DND-41 (cell line): Measurements from ENCODE around the gene HACL1.

Experiments
- ATAC-seq: fragments of 200-7000 bp; cut with Tn5 transposase; 3 replicates; pipeline ENCODE4 v1.9.1; 2021; ENCODE audit warnings: low read depth; ENCODE audit not compliant: insufficient read depth
- DNase-seq: peaks from one replicate; pipeline ENCODE4 v3.0.0-alpha.2; 2020
- H2AFZ ChIP-seq: 2 replicates; pipeline ENCODE4 v1.6.0; 2012; ENCODE audit warnings: low read depth, low read length
- H3K27ac ChIP-seq: 2 replicates; pipeline ENCODE4 v1.5.1; 2012; ENCODE audit warnings: low read length, inconsistent platforms
- H3K27me3 ChIP-seq: fragments of 200-600 bp; sonication (generic); 2 replicates; pipeline ENCODE4 v1.6.0; 2012; ENCODE audit warnings: low read length, mild to moderate bottlenecking, inconsistent platforms; ENCODE audit not compliant: insufficient read depth, poor library complexity
- H3K36me3 ChIP-seq: 2 replicates; pipeline ENCODE4 v1.5.1; 2012; ENCODE audit warnings: low read length, inconsistent platforms; ENCODE audit not compliant: insufficient read depth
- H3K4me1 ChIP-seq: 2 replicates; pipeline ENCODE4 v1.5.1; 2012; ENCODE audit warnings: mild to moderate bottlenecking, low read length; ENCODE audit not compliant: insufficient read depth
- H3K4me2 ChIP-seq: 2 replicates; pipeline ENCODE4 v1.6.0; 2012; ENCODE audit warnings: mild to moderate bottlenecking, moderate library complexity, low read length, inconsistent platforms; ENCODE audit not compliant: insufficient read depth
- H3K4me3 ChIP-seq, 2 experiments: fragments of 200-600 bp in 1 of 2; shearing (Covaris generic) in 1 of 2; 2 replicates each; pipeline ENCODE4 v1.5.1; 2012 to 2016; ENCODE audit warnings: inconsistent platforms in 2 of 2, low read length in 2 of 2, mild to moderate bottlenecking in 2 of 2, low read depth in 1 of 2, moderate library complexity in 1 of 2
- H3K79me2 ChIP-seq: 2 replicates; pipeline ENCODE4 v1.6.0; 2012; ENCODE audit warnings: low read length, inconsistent platforms; ENCODE audit not compliant: insufficient read depth
- H3K9ac ChIP-seq: 2 replicates; pipeline ENCODE4 v1.6.0; 2012; ENCODE audit warnings: low read depth, mild to moderate bottlenecking, inconsistent platforms, low read length, moderate library complexity
- H3K9me3 ChIP-seq: 2 replicates; pipeline ENCODE4 v1.5.1; 2012; ENCODE audit warnings: low read length, moderate library complexity, mild to moderate bottlenecking, inconsistent platforms; ENCODE audit not compliant: insufficient read depth, severe bottlenecking
- H4K20me1 ChIP-seq: 2 replicates; pipeline ENCODE4 v1.6.0; 2012; ENCODE audit warnings: low read length; ENCODE audit not compliant: insufficient read depth
- CTCF ChIP-seq: IDR thresholded peaks from 2 replicates; pipeline ENCODE4 v1.5.1; 2012; ENCODE audit warnings: borderline replicate concordance, low read length, moderate library complexity, mild to moderate bottlenecking; ENCODE audit not compliant: poor library complexity, severe bottlenecking; ENCODE audit errors: extremely low read depth
- EZH2 ChIP-seq: IDR thresholded peaks from 3 replicates; pipeline ENCODE4 v1.6.1; 2012; ENCODE audit warnings: borderline replicate concordance, low read depth, mild to moderate bottlenecking, moderate library complexity, low read length, inconsistent platforms; ENCODE audit not compliant: severe bottlenecking

The HACL1 gene

GRCh38 chr3:15562560-15562959, 38.8 kb downstream of the HACL1 start:
- no peak overlapping the region for H3K4me2 ChIP-seq
- H3K27me3 ChIP-seq: no peaks in the 10 kb centered on the region
- H3K4me3 ChIP-seq: no peak overlapping the region
- no peaks in the 10 kb centered on the region for H3K4me1 ChIP-seq
- H3K9ac ChIP-seq: no peak overlapping the region
- TF ChIP-seq CTCF (no peak), EZH2 (no peak)
- DNase-seq: no peak
- no peaks in the 10 kb centered on the region for H4K20me1 ChIP-seq
- no peak for ATAC-seq
- no peak overlapping the region for H2AFZ ChIP-seq
- peaks cover 79% of the 10 kb centered on the region for H3K36me3 ChIP-seq
- no peaks in the 10 kb centered on the region for H3K79me2 ChIP-seq
- no peak overlapping the region for H3K27ac ChIP-seq
- H3K9me3 ChIP-seq: no peaks in the 10 kb centered on the region

DNA sequence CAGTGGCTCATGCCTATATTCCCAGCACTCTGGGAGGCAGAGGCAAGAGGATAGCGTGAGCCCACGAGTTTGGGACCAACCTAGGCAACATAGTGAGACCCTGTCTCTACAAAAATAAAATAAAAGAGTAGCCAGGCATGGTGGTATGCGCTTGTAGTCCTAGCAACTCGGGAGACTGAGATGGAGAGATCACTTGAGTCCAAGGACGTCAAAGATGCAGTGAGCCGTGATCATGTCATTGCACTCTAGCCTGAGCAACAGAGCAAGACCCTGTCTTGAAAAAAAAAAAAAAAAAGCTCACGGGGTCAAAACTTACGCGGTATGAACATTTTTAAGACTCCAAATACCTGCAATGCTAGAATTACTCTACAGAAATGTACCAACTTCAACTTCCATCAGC, 42.8 kb downstream of the HACL1 start:
- H3K9ac ChIP-seq: no peak overlapping the region
- peaks cover 45% of the 10 kb centered on the region for H3K36me3 ChIP-seq

DNA sequence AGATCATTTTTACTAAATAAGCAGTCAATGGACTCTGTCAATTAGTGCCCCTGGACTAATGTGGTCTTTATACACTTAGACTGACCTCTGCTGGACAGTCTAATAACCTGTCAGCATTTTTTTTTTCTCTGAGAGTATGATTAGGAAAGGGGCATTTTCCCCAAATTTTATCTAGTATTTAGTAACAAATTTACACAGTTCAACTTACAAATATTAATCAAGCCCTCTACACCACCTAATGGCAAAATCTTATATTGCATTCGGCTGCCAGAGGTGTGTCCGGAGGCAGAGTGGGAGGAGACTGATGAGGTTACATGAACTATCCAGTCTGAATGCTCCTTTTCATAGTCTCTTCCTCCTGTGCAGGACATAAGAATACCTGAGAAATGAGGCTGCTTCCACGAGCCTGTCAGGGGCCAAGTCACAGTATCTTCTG, 43.8 kb downstream of the HACL1 start:
- no peak overlapping the region for H3K4me3 ChIP-seq
- no peaks in the 10 kb centered on the region for H4K20me1 ChIP-seq
- H3K4me2 ChIP-seq: no peak overlapping the region
- peaks cover 4% of the 10 kb centered on the region; the same call in 1 of the 2 replicates for H3K4me1 ChIP-seq
- H3K9ac ChIP-seq: no peak overlapping the region
- ATAC-seq: peak; percentile 85
- H2AFZ ChIP-seq: no peak overlapping the region
- H3K79me2 ChIP-seq: no peaks in the 10 kb centered on the region
- DNase-seq: peak; percentile 49
- TF ChIP-seq EZH2 (no peak), CTCF (peak; percentile 61)
- H3K9me3 ChIP-seq: no peaks in the 10 kb centered on the region
- H3K27ac ChIP-seq: no peak overlapping the region
- H3K27me3 ChIP-seq: no peaks in the 10 kb centered on the region
- peaks cover 35% of the 10 kb centered on the region for H3K36me3 ChIP-seq

More for the DNA sequence above, 42.8 kb downstream of the HACL1 start:
- H4K20me1 ChIP-seq: no peaks in the 10 kb centered on the region
- ATAC-seq (no peak), DNase-seq (no peak)
- H3K27me3 ChIP-seq: no peaks in the 10 kb centered on the region
- H3K4me2 ChIP-seq: no peak overlapping the region
- H3K79me2 ChIP-seq: no peaks in the 10 kb centered on the region
- H3K4me3 ChIP-seq: no peak overlapping the region
- no peak overlapping the region for H3K27ac ChIP-seq
- H2AFZ ChIP-seq: no peak overlapping the region
- H3K4me1 ChIP-seq: peaks cover 4% of the 10 kb centered on the region; the same call in 1 of the 2 replicates
- H3K9me3 ChIP-seq: no peaks in the 10 kb centered on the region
- TF ChIP-seq EZH2 (no peak), CTCF (no peak)

GRCh38 chr3:15556512-15556911, 44.9 kb downstream of the HACL1 start:
- H3K4me2 ChIP-seq: no peak overlapping the region
- no peak for DNase-seq
- no peak overlapping the region for H3K9ac ChIP-seq

More at GRCh38 chr3:15556512-15556911, 44.9 kb downstream of the HACL1 start:
- Histone ChIP-seq H3K27ac (no peak overlapping the region), H3K36me3 (peaks cover 26% of the 10 kb centered on the region), H3K27me3 (no peaks in the 10 kb centered on the region), H3K4me1 (peaks cover 4% of the 10 kb centered on the region; the same call in 1 of the 2 replicates), H4K20me1 (no peaks in the 10 kb centered on the region), H3K79me2 (no peaks in the 10 kb centered on the region), H3K9me3 (no peaks in the 10 kb centered on the region), H2AFZ (no peak overlapping the region), H3K4me3 (no peak overlapping the region)
- TF ChIP-seq EZH2 (no peak), CTCF (no peak)
- ATAC-seq: peak; percentile 51; the same call in 2 of the 3 replicates
